Liver (tissue), 9 donors: ENCODE results near the gene EMSY. TPM values are rescaled to one million over a fixed set of nuclear protein-coding genes. Genes with fewer than 3 reads are reported as not detected.

ENCODE experiments used
- DNase-seq: peaks from one replicate; pipeline ENCODE4 v3.0.0-alpha.2; 2017; ENCODE audit warnings: low spot score
- H3K27ac ChIP-seq, 2 donors: one replicate each; pipeline ENCODE4 v1.7.0; 2013; ENCODE audit warnings: inconsistent platforms in 2 of 2, low read length in 2 of 2, control low read depth in 1 of 2, low read depth in 1 of 2, mild to moderate bottlenecking in 1 of 2
- H3K27me3 ChIP-seq, 4 donors: one replicate each; pipeline versions ENCODE4 v1.6.1 to v1.7.0; 2013; ENCODE audit warnings: low read length in 3 of 4, inconsistent platforms in 1 of 4, mild to moderate bottlenecking in 1 of 4, moderate library complexity in 1 of 4; ENCODE audit not compliant: control insufficient read depth in 4 of 4, insufficient read depth in 4 of 4
- H3K36me3 ChIP-seq, 4 donors: one replicate each; pipeline versions ENCODE4 v1.6.1 to v1.7.0; 2013; ENCODE audit warnings: low read length in 3 of 4, mild to moderate bottlenecking in 3 of 4, low read depth in 1 of 4, moderate library complexity in 1 of 4; ENCODE audit not compliant: control insufficient read depth in 4 of 4, insufficient read depth in 3 of 4
- H3K4me1 ChIP-seq, 4 donors: one replicate each; pipeline versions ENCODE4 v1.6.1 to v1.7.0; 2013; ENCODE audit warnings: low read length in 3 of 4, mild to moderate bottlenecking in 3 of 4, moderate library complexity in 1 of 4; ENCODE audit not compliant: control insufficient read depth in 4 of 4, insufficient read depth in 4 of 4
- H3K4me3 ChIP-seq, 3 donors: one replicate each; pipeline versions ENCODE4 v1.6.1 to v1.7.0; 2013; ENCODE audit warnings: low read length in 3 of 3, control low read depth in 1 of 3, low read depth in 1 of 3, mild to moderate bottlenecking in 1 of 3
- H3K9ac ChIP-seq, 2 donors: one replicate each; pipeline ENCODE4 v1.7.0; 2013; ENCODE audit warnings: low read length in 2 of 2, mild to moderate bottlenecking in 2 of 2, moderate library complexity in 2 of 2, control low read depth in 1 of 2, low read depth in 1 of 2
- H3K9me3 ChIP-seq, 4 donors: one replicate each; pipeline versions ENCODE4 v1.6.1 to v1.7.0; 2013; ENCODE audit warnings: low read length in 3 of 4; ENCODE audit not compliant: control insufficient read depth in 4 of 4
- EGR1 ChIP-seq, 2 donors: IDR thresholded peaks; 2 replicates each; pipeline ENCODE4 v1.6.1; 2016 to 2018; ENCODE audit warnings: antibody characterized with exemption in 2 of 2, low read depth in 2 of 2
- FOXA1 ChIP-seq: IDR thresholded peaks from 2 replicates; pipeline ENCODE4 v1.6.1; 2016; ENCODE audit warnings: antibody characterized with exemption
- FOXA2 ChIP-seq: IDR thresholded peaks from 2 replicates; pipeline ENCODE4 v1.6.1; 2016; ENCODE audit warnings: antibody characterized with exemption
- GABPA ChIP-seq, 2 donors: IDR thresholded peaks in 1 of 2; conservative IDR thresholded peaks in 1 of 2; 2 replicates each; pipeline ENCODE4 v1.6.1; 2016; ENCODE audit warnings: antibody characterized with exemption in 2 of 2, mild to moderate bottlenecking in 1 of 2, moderate library complexity in 1 of 2
- HNF4A ChIP-seq, 2 donors: conservative IDR thresholded peaks; 2 replicates each; pipeline ENCODE4 v1.6.1; 2016; ENCODE audit warnings: antibody characterized with exemption in 2 of 2, mild to moderate bottlenecking in 2 of 2
- HNF4G ChIP-seq: IDR thresholded peaks from 2 replicates; pipeline ENCODE4 v1.6.1; 2016; ENCODE audit warnings: antibody characterized with exemption
- JUND ChIP-seq, 2 donors: IDR thresholded peaks; 2 replicates each; pipeline ENCODE4 v1.6.1; 2016; ENCODE audit warnings: antibody characterized with exemption in 2 of 2
- NR2F2 ChIP-seq: IDR thresholded peaks from 2 replicates; pipeline ENCODE4 v1.6.1; 2016; ENCODE audit warnings: antibody characterized with exemption
- RAD21 ChIP-seq, 2 donors: IDR thresholded peaks; 2 replicates each; pipeline ENCODE4 v1.6.1; 2016; ENCODE audit warnings: antibody characterized with exemption in 2 of 2, mild to moderate bottlenecking in 2 of 2
- RXRA ChIP-seq, 2 donors: IDR thresholded peaks; 2 replicates each; pipeline ENCODE4 v1.6.1; 2017 to 2018; ENCODE audit warnings: antibody characterized with exemption in 2 of 2, mild to moderate bottlenecking in 1 of 2
- SP1 ChIP-seq: IDR thresholded peaks from 2 replicates; pipeline ENCODE4 v1.6.1; 2018; ENCODE audit warnings: antibody characterized with exemption, mild to moderate bottlenecking
- TAF1 ChIP-seq: conservative IDR thresholded peaks from 2 replicates; pipeline ENCODE4 v1.6.1; 2016; ENCODE audit warnings: antibody characterized with exemption, mild to moderate bottlenecking
- YY1 ChIP-seq: IDR thresholded peaks from 2 replicates; pipeline ENCODE4 v1.6.1; 2016; ENCODE audit warnings: antibody characterized with exemption, mild to moderate bottlenecking
- WGBS: extraction: QIAGEN DNeasy Blood & Tissue Kit; methylation state at CpG from one replicate; pipeline ENCODE4 v1.1.7; 2013; 5-methylcytosine and 5-hydroxymethylcytosine counted together
- polyA plus RNA-seq, 2 donors: library from polyadenylated mRNA; stranded (reverse) in 1 of 2; unstranded in 1 of 2; fragments of 200-250 nt in 1 of 2; fragments of >200 nt in 1 of 2; fragmentation: Nextera tagmentation in 1 of 2; extraction: Ambion mirVana in 1 of 2; gene quantifications; one replicate each; pipeline versions ENCODE4 v1.2.1 to v1.2.3, GENCODE V29; 2013 to 2015
- total RNA-seq, 2 donors: library from RNA; depleted of rRNA; stranded (reverse); fragments of >200 nt; gene quantifications; one replicate each; pipeline ENCODE4 v1.2.3, GENCODE V29; 2014
- TF ChIP-seq, protein P1 (sequence below): IDR thresholded peaks from 2 replicates; pipeline ENCODE4 v1.6.1; 2016; ENCODE audit warnings: antibody characterized with exemption, mild to moderate bottlenecking
- TF ChIP-seq, protein P2 (sequence below): IDR thresholded peaks from 2 replicates; pipeline ENCODE4 v1.6.1; 2016; ENCODE audit warnings: antibody characterized with exemption
- TF ChIP-seq, protein P3 (sequence below): IDR thresholded peaks from 2 replicates; pipeline ENCODE4 v1.6.1; 2016; ENCODE audit warnings: antibody characterized with exemption
- TF ChIP-seq, protein P4 (sequence below): IDR thresholded peaks from 2 replicates; pipeline ENCODE4 v1.6.1; 2016; ENCODE audit warnings: antibody characterized with exemption
- donor health status: healthy.
- donor health status: healthy.
- donor health status: healthy.
- donor health status: healthy.
- donor health status: healthy.

Gene EMSY
- total and polyA plus RNA-seq, 4 donors: 4.2 to 14.8 (median 8.9) TPM

DNA sequence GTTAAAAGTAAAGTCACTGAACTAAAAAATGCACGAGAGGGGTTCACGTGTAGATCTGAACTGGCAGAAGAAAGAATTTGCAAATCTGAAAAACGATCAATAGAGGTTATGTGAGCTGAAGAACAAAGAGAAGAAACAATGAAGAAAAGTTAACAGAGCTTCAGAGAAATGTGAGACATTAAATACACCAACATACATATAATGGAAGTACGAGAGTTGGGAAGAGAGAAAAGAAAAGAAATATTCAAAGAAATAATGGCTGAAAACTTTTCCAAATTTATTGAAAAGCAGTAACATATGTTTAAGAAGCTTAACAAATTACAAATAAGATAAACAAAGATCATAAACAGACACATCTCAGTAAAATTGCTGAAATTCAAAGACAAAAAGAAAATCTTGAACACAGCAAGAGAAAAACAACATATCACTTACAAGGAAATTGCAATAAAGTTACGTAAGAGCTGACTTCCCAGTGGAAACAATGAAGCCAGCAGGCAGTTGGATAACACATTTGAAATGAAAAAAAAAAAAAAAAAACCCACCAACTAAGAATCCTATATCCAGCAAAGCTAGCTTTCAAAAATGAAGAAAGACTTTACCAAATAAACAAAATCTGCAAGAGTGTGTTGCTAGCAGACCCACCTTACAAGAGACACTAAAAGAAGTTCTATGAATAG is 56.8 kb downstream of the EMSY start:
- H3K9me3 ChIP-seq: no peaks in the 10 kb centered on the region
- H3K27ac ChIP-seq: no peak overlapping the region
- WGBS: 97% methylated on average over 5 of the region's 5 CpGs
- no peak overlapping the region for H3K4me3 ChIP-seq
- H3K27me3 ChIP-seq: no peaks in the 10 kb centered on the region
- no peak for DNase-seq
- TF ChIP-seq GABPA (IDR thresholded peaks at IDR 0.05 in 1 of 2, conservative IDR thresholded peaks at IDR 0.05 in 1 of 2) (no peak), YY1 (no peak), FOXA2 (no peak), SP1 (no peak), RAD21 (IDR thresholded peaks at IDR 0.05) (no peak), FOXA1 (no peak), TAF1 (no peak), HNF4G (no peak), HNF4A (conservative IDR thresholded peaks at IDR 0.05) (no peak), RXRA (IDR thresholded peaks at IDR 0.05) (no peak), JUND (IDR thresholded peaks at IDR 0.05) (no peak), EGR1 (IDR thresholded peaks at IDR 0.05; ENCODE audit: low read depth in 2 of 2) (no peak)
- TF ChIP-seq, protein P1, sequence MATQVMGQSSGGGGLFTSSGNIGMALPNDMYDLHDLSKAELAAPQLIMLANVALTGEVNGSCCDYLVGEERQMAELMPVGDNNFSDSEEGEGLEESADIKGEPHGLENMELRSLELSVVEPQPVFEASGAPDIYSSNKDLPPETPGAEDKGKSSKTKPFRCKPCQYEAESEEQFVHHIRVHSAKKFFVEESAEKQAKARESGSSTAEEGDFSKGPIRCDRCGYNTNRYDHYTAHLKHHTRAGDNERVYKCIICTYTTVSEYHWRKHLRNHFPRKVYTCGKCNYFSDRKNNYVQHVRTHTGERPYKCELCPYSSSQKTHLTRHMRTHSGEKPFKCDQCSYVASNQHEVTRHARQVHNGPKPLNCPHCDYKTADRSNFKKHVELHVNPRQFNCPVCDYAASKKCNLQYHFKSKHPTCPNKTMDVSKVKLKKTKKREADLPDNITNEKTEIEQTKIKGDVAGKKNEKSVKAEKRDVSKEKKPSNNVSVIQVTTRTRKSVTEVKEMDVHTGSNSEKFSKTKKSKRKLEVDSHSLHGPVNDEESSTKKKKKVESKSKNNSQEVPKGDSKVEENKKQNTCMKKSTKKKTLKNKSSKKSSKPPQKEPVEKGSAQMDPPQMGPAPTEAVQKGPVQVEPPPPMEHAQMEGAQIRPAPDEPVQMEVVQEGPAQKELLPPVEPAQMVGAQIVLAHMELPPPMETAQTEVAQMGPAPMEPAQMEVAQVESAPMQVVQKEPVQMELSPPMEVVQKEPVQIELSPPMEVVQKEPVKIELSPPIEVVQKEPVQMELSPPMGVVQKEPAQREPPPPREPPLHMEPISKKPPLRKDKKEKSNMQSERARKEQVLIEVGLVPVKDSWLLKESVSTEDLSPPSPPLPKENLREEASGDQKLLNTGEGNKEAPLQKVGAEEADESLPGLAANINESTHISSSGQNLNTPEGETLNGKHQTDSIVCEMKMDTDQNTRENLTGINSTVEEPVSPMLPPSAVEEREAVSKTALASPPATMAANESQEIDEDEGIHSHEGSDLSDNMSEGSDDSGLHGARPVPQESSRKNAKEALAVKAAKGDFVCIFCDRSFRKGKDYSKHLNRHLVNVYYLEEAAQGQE: no peak
- TF ChIP-seq, protein P2, sequence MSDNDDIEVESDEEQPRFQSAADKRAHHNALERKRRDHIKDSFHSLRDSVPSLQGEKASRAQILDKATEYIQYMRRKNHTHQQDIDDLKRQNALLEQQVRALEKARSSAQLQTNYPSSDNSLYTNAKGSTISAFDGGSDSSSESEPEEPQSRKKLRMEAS: no peak
- TF ChIP-seq, protein P3, sequence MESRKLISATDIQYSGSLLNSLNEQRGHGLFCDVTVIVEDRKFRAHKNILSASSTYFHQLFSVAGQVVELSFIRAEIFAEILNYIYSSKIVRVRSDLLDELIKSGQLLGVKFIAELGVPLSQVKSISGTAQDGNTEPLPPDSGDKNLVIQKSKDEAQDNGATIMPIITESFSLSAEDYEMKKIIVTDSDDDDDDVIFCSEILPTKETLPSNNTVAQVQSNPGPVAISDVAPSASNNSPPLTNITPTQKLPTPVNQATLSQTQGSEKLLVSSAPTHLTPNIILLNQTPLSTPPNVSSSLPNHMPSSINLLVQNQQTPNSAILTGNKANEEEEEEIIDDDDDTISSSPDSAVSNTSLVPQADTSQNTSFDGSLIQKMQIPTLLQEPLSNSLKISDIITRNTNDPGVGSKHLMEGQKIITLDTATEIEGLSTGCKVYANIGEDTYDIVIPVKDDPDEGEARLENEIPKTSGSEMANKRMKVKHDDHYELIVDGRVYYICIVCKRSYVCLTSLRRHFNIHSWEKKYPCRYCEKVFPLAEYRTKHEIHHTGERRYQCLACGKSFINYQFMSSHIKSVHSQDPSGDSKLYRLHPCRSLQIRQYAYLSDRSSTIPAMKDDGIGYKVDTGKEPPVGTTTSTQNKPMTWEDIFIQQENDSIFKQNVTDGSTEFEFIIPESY: no peak
- no peak overlapping the region for H3K9ac ChIP-seq
- peaks cover 0 to 12% (median 10%) of the 10 kb centered on the region in 4 donors for H3K36me3 ChIP-seq
- H3K4me1 ChIP-seq: no peaks in the 10 kb centered on the region

DNA sequence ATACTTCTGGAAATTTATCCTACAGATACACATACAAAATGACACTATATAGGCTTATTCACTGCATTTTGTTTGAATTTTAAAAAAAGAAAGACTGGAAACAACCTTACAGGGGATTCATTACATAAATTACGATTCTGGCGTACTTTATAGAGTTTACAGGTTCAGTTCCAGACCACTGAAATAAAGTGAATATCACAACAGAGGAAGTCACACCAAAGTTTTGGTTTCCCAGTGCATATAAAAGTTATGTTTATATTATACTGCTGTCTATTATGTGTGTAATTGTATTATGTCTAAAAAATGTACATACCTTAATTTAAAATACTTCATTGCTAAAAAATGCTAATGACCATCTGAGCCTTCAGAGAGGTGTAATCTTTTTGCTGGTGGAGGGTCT is 62.0 kb downstream of the EMSY start:
- Histone ChIP-seq H3K4me1 (no peaks in the 10 kb centered on the region), H3K27me3 (no peaks in the 10 kb centered on the region), H3K36me3 (no peaks in the 10 kb centered on the region), H3K9me3 (no peaks in the 10 kb centered on the region), H3K4me3 (no peak overlapping the region), H3K9ac (no peak overlapping the region), H3K27ac (no peak overlapping the region)
- DNase-seq: no peak
- no peak for TF ChIP-seq FOXA1
- TF ChIP-seq YY1: no peak
- TF ChIP-seq, protein P1: no peak
- TF ChIP-seq NR2F2: no peak
- TF ChIP-seq, protein P2: no peak
- TF ChIP-seq, protein P4, sequence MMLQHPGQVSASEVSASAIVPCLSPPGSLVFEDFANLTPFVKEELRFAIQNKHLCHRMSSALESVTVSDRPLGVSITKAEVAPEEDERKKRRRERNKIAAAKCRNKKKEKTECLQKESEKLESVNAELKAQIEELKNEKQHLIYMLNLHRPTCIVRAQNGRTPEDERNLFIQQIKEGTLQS: no peak
- no peak for TF ChIP-seq FOXA2
- TF ChIP-seq SP1: no peak
- no peak for TF ChIP-seq JUND (IDR thresholded peaks at IDR 0.05)
- WGBS: 93% methylated on average over 2 of the region's 2 CpGs
